Smooth muscle cell (in vitro differentiated cells): Measurements from ENCODE around the gene SRRM3. TPM values are rescaled to one million over a fixed set of nuclear protein-coding genes. Genes with fewer than 3 reads are reported as not detected.
"Not testable (repeated sequence)": the region's sequence is repeated elsewhere in the genome, so short reads cannot be mapped to it uniquely, and the experiment has no call there.

ENCODE experiments used
- DNase-seq: peaks from one replicate; lab custom pipeline; 2025; ENCODE audit not compliant: unreplicated experiment; lab: John Stamatoyannopoulos, UW
- H2AFZ ChIP-seq: fragments of 200-600 bp; sonication (generic); 2 replicates; pipeline ENCODE4 v1.6.0; 2016; ENCODE audit warnings: antibody characterized with exemption, low read depth, mild to moderate bottlenecking
- H3F3A ChIP-seq: fragments of 200-600 bp; sonication (generic); 2 replicates; pipeline ENCODE4 v1.6.0; 2017; ENCODE audit warnings: antibody characterized with exemption, low read depth
- H3K27ac ChIP-seq: fragments of 200-600 bp; sonication (generic); 2 replicates; pipeline ENCODE4 v1.5.1; 2016; ENCODE audit warnings: low read depth, mild to moderate bottlenecking
- H3K27me3 ChIP-seq: fragments of 200-600 bp; sonication (generic); 2 replicates; pipeline ENCODE4 v1.6.1; 2016; ENCODE audit warnings: low read depth, mild to moderate bottlenecking
- H3K36me3 ChIP-seq: fragments of 200-600 bp; sonication (generic); 2 replicates; pipeline ENCODE4 v1.5.1; 2016; ENCODE audit warnings: low read depth
- H3K4me1 ChIP-seq: fragments of 200-600 bp; sonication (generic); 2 replicates; pipeline ENCODE4 v1.5.1; 2016; ENCODE audit warnings: low read depth
- H3K4me2 ChIP-seq: fragments of 200-600 bp; sonication (generic); 2 replicates; pipeline ENCODE4 v1.6.0; 2016; ENCODE audit warnings: mild to moderate bottlenecking
- H3K4me3 ChIP-seq: fragments of 200-600 bp; sonication (generic); 2 replicates; pipeline ENCODE4 v1.5.1; 2016; ENCODE audit warnings: mild to moderate bottlenecking
- H3K79me2 ChIP-seq: fragments of 200-600 bp; sonication (generic); 2 replicates; pipeline ENCODE4 v1.6.0; 2016; ENCODE audit warnings: low read depth, mild to moderate bottlenecking
- H3K9ac ChIP-seq: fragments of 200-600 bp; sonication (generic); 2 replicates; pipeline ENCODE4 v1.6.0; 2016; ENCODE audit warnings: low read depth
- H3K9me3 ChIP-seq: fragments of 200-600 bp; sonication (generic); replicated peaks from 2 replicates; pipeline ENCODE4 v1.5.1; 2016; ENCODE audit warnings: low read depth
- H4K20me1 ChIP-seq: fragments of 200-600 bp; sonication (generic); 2 replicates; pipeline ENCODE4 v1.6.0; 2016; ENCODE audit warnings: low read depth
- CTCF ChIP-seq: fragments of 200-600 bp; sonication (generic); IDR thresholded peaks from 2 replicates; pipeline ENCODE4 v1.5.1; 2017; ENCODE audit warnings: borderline replicate concordance, mild to moderate bottlenecking, antibody characterized with exemption; ENCODE audit not compliant: insufficient read depth, poor library complexity, severe bottlenecking
- WGBS: methylation state at CpG from one replicate; pipeline ENCODE4 v1.1.7; 2016; ENCODE audit warnings: low lambda C conversion rate; 5-methylcytosine and 5-hydroxymethylcytosine counted together
- polyA plus RNA-seq: library from polyadenylated mRNA; unstranded; fragments of >200 nt; fragmentation: Nextera tagmentation; extraction: Ambion mirVana; gene quantifications from 2 replicates; pipeline ENCODE4 v1.2.1, GENCODE V29; 2016
- total RNA-seq: library from RNA; depleted of rRNA; stranded (reverse); fragments of >200 nt; gene quantifications from 2 replicates; pipeline ENCODE4 v1.2.3, GENCODE V29; 2014

SRRM3 gene
- total and polyA plus RNA-seq, 2 experiments from 2014 or later = 3.6 to 10.9 TPM

GRCh38 chr7:76334320-76334967 lies 132.7 kb downstream of the SRRM3 start:
- Histone ChIP-seq H3K36me3 (no peaks in the 10 kb centered on the region), H3K27me3 (no peaks in the 10 kb centered on the region), H3K4me2 (no peak overlapping the region), H4K20me1 (peaks cover 100% of the 10 kb centered on the region), H3K79me2 (peaks cover 100% of the 10 kb centered on the region), H3K27ac (peak overlapping the region; percentile 23), H3K4me1 (no peaks in the 10 kb centered on the region), H2AFZ (no peak overlapping the region), H3F3A (peaks cover 5% of the 10 kb centered on the region), H3K9ac (no peak overlapping the region), H3K4me3 (no peak overlapping the region), H3K9me3 (no peaks in the 10 kb centered on the region)
- WGBS = 95% methylated on average over 6 of the region's 6 CpGs
- no peak for TF ChIP-seq CTCF
- DNase-seq = no peak

DNA sequence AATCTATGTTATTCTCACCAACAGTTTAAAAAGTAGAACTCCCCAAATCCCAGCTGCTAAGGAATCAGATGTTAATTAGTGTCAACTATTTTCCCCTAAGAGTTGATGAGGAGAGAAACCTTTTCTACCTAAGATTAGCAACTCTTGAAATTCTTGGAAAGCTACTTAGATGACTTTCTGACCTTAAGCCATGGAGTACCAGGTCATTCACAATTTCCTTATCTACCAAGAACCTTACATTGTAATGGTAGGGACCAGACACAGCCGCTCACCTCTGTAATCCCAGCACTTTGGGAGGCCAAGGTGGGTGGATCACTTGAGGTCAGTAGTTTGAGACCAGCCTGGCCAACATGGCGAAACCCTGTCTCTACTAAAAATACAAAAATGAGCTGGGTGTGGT lies 133.7 kb downstream of the SRRM3 start:
- not testable (repeated sequence) for H3K4me3 ChIP-seq, H3K4me2 ChIP-seq, H3K9ac ChIP-seq, H3K9me3 ChIP-seq, H2AFZ ChIP-seq, H3K27ac ChIP-seq, DNase-seq, H3K4me1 ChIP-seq, H3K36me3 ChIP-seq, H3F3A ChIP-seq, H3K27me3 ChIP-seq
- Histone ChIP-seq H3K79me2 (peaks cover 100% of the 10 kb centered on the region), H4K20me1 (peaks cover 100% of the 10 kb centered on the region)
- 95% methylated on average over 2 of the region's 2 CpGs for WGBS

- no peak for TF ChIP-seq CTCF
- no peak overlapping the region for H3K9ac ChIP-seq
- H3K27me3 ChIP-seq = no peaks in the 10 kb centered on the region
- DNase-seq = no peak
- H3K79me2 ChIP-seq = peaks cover 100% of the 10 kb centered on the region
- H3K36me3 ChIP-seq = no peaks in the 10 kb centered on the region
- peaks cover 9% of the 10 kb centered on the region for H3F3A ChIP-seq
- H3K9me3 ChIP-seq = no peaks in the 10 kb centered on the region
- H3K27ac ChIP-seq = no peak overlapping the region
- H4K20me1 ChIP-seq = peaks cover 100% of the 10 kb centered on the region
- no peak overlapping the region for H3K4me3 ChIP-seq
- no peaks in the 10 kb centered on the region for H3K4me1 ChIP-seq
- H2AFZ ChIP-seq = no peak overlapping the region
- H3K4me2 ChIP-seq = no peak overlapping the region
Measured at GRCh38 chr7:76336094-76336493, 134.4 kb downstream of the SRRM3 start.

Other genes starting within 250 kb of the SRRM3 start
- 20.3 and 42.9 TPM in 2 replicates for gene TMEM120A, start 207.3 kb upstream of the SRRM3 start, total RNA-seq
- 37.2 and 45.5 TPM in 2 replicates for gene TMEM120A, start 207.3 kb upstream of the SRRM3 start, polyA plus RNA-seq
- gene STYXL1, start 153.9 kb upstream of the SRRM3 start, total RNA-seq = 72.2 and 84.0 TPM in 2 replicates
- 75.6 and 95.7 TPM in 2 replicates for gene STYXL1, start 153.9 kb upstream of the SRRM3 start, polyA plus RNA-seq
- gene MDH2, start 153.8 kb upstream of the SRRM3 start, total RNA-seq = 57.0 and 58.1 TPM in 2 replicates
- gene MDH2, start 153.8 kb upstream of the SRRM3 start, polyA plus RNA-seq = 216 and 221 TPM in 2 replicates
- gene HSPB1, start 100.8 kb downstream of the SRRM3 start, total RNA-seq = 374 and 484 TPM in 2 replicates
- gene HSPB1, start 100.8 kb downstream of the SRRM3 start, polyA plus RNA-seq = 1,842 and 2,006 TPM in 2 replicates
- 132 and 142 TPM in 2 replicates for gene YWHAG, start 157.1 kb downstream of the SRRM3 start, total RNA-seq
- 17.6 and 21.1 TPM in 2 replicates for gene YWHAG, start 157.1 kb downstream of the SRRM3 start, polyA plus RNA-seq
- gene SSC4D, start 207.8 kb downstream of the SRRM3 start, total RNA-seq = 2.3 and 3.7 TPM in 2 replicates
- 2.2 and 7.1 TPM in 2 replicates for gene SSC4D, start 207.8 kb downstream of the SRRM3 start, polyA plus RNA-seq
- gene ZP3, start 223.1 kb downstream of the SRRM3 start, total RNA-seq = 1.3 TPM in 1 of 2 replicates, not detected in the other
- 1.6 TPM in 1 of 2 replicates, not detected in the other for gene ZP3, start 223.1 kb downstream of the SRRM3 start, polyA plus RNA-seq